SK-MEL-5 (cell line): ENCODE data around the gene NEK8. TPM values are rescaled to one million over a fixed set of nuclear protein-coding genes. Genes with fewer than 3 reads are reported as not detected.

Experiments
- DNase-seq: peaks from one replicate; pipeline ENCODE4 v3.0.0-alpha.2; 2016; ENCODE audit warnings: low read depth, low spot score
- in situ Hi-C: cut with HindIII; loops from 2 replicates; pipeline ENCODE4 v1.10.0; 2016; ENCODE audit warnings: low sequenced_read_pairs, high pct_unique_total_duplicates, low pct_unique_long_range_greater_than_20kb
- total RNA-seq: library from RNA; depleted of rRNA; stranded (reverse); fragments of >200 nt; shearing (Covaris generic); gene quantifications from 2 replicates; pipeline ENCODE4 v1.2.3, GENCODE V29; 2014

Gene NEK8
- total RNA-seq, 1 experiment from 2014 or later = 1.8 TPM

DNA sequence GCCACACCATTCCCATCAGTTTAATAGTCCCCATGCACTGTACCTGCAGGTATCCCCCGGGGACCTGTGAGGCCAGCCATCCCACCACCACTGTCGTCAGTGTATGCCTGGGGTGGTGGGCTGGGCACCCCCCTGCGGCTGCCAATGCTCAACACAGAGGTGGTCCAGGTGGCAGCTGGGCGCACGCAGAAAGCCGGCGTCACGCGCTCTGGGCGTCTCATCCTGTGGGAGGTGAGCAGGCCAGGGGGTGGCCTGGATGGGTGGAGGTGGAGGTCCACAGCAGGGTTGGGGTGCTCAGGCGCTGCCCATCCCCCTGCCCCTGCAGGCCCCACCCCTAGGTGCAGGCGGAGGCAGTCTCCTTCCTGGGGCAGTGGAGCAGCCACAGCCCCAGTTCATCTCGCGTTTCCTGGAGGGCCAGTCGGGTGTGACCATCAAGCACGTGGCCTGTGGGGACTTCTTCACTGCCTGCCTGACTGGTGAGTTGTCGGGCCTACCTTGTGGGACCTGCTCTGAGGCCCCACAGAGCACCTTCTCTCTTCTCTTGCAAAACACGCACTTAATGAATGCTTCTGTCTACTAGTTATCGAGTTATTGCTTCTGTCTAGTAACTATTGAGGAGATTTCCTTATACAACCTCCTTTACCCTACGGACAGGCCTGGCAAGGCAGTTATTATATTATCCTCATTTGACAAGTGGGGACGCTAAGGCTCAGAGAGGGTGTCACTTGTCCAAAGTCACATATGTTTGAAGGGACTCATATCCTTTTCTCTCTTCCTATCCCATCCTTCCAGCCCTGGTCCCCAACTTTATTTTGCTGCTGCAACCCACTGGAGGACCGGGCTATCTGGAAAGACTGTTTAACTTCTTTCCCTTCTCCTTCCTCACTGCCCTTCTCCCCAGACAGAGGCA lies 9.4 kb downstream of the NEK8 start:
- in situ Hi-C loops = no loop called here
- no peak for DNase-seq

DNA sequence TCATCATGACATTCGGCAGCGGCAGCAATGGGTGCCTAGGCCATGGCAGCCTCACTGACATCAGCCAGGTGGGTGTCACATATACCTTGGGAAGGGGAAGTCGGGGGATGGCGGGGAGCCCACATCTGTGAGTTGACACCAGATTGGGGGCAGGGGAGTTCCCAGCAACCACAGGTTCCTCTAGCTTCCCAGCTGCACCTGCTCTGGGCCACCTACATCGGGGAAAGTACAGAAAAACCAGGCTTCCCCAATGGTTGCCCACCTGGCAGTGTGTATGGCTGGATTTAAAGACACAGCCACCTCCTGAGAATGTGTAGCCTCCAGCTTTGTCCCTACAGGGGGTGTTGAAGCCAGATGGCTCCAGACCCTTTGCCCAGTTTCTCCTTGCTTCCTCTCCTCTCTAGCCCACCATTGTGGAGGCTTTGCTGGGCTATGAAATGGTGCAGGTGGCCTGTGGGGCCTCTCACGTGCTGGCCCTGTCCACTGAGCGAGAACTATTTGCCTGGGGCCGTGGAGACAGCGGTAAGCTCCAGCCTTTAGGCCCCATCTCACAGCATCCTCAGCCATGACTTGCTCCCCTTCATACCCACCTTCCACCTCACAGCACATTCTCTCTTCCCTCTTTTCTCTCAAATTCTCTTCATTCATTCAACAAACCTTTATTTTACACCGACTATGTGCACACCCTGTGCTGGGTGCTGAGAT lies 10.2 kb downstream of the NEK8 start:
- DNase-seq = no peak
- in situ Hi-C loops = no loop called here

DNA sequence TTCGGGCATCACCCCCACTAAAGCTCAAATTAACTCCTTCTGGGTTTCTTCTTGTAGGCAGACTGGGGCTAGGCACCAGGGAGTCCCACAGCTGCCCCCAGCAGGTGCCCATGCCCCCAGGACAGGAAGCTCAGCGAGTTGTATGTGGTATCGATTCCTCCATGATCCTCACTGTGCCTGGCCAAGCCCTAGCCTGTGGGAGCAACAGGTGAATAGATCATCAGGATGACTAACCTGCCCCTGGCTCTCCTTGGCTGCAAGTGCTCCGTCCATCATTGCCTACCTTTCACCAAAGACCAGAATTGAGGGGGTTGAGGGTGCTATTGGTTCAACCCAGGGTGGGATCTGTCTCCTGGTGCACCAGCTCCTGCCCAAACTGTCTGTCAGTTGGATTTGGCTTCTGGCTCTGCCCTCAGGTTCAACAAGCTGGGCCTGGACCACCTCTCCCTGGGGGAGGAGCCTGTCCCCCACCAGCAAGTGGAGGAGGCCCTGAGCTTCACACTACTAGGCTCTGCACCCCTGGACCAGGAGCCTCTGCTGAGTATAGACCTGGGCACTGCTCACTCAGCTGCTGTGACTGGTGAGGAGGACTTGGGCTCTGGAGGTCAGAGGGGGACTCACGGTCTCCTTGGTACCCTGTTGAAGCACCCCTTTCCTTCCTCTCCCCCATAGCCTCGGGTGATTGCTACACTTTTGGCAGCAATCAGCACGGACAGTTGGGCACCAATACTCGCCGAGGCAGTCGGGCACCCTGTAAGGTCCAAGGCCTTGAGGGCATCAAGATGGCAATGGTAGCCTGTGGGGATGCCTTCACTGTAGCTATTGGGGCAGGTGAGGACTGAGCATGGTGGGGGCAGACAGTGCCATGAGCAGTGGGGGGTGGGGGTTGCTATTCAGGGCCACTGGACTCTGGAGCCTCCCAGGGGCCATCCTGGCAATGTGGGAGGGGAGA lies 12.1 kb downstream of the NEK8 start:
- no peak for DNase-seq

DNA sequence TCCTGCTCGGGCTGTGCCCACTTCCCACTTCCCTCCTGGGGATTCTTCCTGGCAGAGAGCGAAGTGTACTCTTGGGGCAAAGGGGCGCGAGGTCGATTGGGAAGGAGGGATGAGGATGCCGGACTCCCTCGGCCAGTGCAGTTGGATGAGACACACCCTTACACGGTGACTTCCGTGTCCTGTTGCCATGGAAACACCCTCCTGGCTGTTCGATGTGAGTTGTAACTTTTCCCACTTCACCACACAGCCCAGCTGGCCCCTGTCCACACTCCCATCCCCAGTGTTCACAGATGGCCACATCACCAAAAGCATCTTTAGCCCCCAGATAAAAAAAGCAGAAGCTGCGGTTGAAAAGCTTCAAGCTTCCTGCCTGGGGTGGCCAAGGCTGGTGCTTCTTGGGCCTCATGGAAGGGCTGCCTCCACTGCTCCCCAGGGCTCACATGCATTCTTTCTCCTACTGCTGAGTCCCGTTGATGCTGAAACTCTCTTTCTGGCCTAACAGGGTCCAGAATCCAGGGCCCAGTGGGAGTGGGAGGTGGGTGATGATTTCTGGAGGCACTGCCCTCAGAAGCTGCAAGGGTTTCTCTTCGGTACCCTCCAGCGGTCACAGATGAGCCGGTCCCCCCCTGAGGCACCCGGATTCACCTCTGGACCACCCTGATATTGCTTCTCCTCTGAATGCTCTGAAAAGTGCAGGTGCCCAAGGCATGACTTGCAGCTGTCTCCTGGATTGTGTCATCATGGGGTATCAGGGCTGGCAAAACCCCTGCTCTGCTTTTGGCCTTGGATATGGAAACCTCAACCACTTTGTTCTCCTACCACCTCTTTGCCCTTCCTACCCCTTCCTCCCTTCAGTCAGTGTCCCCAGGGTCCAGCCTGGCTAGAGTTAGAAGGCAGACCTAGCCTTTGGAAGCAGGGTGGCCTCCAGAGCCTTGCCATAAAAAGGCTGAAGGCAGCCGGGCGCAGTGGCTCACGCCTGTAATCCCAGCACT lies 13.1 kb downstream of the NEK8 start:
- in situ Hi-C loops = no loop called here
- DNase-seq = no peak

More for the DNA sequence above, 12.1 kb downstream of the NEK8 start:
- in situ Hi-C loops = no loop called here

DNA sequence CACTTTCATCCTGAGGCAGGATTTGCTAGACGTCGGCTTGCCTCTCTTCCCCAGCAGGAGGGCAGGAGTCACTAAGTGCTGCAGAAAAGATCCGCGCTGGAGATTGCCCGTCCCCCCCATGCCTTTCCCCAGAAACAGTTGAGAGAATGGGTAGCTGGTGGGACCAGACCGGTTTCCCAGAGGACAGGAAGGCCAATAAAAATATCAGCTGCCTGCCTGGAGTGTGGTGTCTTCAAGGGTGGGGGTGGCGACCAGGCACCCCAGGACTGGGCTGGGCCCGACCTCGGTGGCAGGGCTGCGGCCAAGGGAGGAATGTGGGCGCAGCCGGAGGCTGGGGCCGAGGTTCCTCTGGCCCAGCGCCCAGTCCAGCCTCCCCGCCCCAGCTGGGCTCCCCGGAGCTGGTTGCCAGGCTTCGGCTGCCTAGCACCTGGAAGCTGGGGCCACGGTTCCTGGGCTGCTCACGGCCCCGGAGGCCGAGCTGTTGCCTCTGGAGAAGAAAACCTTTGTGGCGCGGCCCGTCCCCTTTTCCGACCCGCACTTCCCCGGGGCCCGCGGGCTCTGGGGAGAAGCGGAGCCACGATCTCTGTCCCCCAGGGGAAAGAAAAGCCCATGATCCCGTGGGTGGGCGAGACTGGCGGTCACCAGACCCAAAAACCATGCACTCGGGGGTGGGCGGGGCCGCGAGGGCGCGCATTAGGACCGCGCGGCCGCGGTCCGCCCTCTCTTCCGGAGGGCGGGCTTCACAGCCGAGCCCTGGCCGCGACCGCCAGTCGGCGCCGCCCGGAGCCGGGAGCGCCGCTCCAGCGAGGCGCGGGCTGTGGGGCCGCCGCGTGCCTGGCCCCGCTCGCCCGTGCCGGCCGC lies 14.9 kb downstream of the NEK8 start, which contains the start of gene TRAF4:
Gene TRAF4, plus strand, starts transcription at position 769 of the 861 bp plus-strand sequence. CDS start 102 bp downstream, outside the sequence.
- peak; percentile 92 for DNase-seq
- in situ Hi-C loops = no loop called here

DNA sequence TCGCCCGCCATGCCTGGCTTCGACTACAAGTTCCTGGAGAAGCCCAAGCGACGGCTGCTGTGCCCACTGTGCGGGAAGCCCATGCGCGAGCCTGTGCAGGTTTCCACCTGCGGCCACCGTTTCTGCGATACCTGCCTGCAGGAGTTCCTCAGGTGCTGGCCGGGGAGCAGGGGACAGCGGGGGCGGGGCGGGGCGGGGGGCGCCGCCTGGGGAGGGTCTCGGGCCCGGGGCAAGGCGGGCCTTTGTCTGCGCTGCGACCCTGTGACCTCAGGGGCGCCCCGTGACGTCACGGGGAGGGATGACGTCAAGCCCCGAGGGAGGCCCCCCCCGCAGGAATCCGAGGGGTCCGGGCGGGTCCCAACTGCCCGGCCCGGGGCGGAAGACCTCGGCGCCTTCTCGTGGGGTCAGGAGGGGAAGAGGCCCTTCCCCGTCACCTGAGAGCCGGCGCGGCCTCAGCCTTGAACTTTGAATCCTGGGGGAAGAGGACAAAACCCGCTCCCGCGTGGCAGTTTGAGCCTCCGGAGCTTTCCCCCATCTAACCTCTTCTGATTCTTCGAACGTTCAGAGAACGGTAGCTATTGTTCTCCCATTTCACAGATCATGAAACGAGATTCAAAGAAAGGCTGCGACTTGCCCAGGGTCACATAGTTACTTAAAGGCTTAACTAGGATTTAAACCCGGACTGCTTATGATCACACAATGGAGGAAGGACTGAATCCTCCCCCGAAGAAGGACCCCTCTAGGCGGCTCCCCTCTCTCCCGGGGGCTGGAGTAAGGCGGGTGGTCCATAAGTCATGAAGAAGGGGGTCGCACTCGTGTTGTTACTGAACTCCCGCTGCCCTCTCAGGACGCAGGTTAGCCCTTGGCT lies 15.8 kb downstream of the NEK8 start:
- no peak for DNase-seq
- in situ Hi-C loops = no loop called here

DNA sequence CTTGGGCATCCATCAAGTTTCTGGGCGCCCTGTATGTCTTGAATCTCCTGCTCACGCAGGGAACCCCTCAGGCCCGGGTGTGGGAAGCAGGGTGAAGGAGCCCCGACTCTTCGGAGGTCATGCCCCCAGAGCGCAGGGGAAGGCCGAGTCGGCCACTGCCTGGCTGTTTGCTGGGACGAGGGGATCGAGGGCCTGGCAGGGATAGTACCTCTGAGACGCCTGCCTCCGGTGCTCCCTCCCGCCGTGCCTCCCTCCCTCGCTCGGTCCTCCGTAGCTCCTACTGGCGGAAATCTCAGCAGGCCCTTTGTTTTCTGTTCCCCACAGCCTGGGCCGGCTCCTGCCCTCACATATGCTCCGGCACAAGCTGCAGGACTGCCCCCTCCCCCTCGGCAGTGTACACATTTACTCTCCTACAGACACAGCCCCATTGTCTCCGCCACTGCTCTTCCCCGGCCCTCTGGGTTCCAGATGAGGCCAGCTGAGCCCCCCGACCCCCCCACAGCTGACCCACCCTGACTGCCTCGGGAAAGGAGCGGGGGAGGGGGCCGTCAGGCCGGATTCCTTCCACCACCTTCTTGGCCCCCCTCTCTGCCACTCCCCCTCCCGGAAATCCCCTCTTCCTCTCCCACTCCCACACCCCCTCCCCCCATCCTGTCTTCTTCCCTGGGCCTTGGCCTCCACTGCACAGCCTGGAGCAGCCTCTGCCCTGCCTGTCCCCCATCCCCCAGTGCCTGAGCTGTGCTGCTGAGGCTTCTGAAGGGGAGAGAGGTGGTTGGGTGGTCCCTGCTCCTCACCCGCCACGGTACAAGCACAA lies 16.6 kb downstream of the NEK8 start:
- in situ Hi-C loops = no loop called here
- peak; percentile 69 for DNase-seq

DNA sequence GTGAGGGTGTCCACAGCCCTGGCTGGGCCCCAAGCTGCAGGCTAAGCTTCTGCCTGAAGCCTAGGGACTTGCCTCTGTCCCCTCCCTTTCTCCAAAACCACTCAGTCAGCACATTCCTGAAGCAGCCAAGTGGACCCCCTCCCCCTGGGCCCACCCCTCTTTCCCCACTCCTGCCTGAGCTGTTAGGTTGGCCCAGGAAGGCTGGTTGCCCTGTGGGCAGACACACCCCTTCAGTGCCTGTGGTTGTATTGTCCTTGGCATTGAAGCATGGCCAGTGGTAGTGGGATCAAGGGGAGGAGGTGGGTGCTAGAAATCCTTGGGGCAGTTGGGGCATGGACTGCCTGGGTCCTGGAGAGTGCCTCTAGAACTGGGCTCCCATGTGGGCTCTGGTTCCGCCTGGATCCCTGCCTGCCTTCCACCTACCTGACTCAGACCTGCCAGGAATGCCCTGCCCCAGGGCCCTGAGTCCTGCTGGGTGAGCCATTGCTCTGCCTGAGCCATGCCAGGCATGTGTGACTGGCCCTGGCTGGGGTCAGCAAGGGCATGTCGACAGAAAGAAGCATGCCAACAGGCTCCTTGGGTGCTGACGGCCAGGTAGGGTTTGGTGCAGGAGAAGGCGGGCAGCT lies 17.3 kb downstream of the NEK8 start:
- DNase-seq = no peak
- in situ Hi-C loops = no loop called here

DNA sequence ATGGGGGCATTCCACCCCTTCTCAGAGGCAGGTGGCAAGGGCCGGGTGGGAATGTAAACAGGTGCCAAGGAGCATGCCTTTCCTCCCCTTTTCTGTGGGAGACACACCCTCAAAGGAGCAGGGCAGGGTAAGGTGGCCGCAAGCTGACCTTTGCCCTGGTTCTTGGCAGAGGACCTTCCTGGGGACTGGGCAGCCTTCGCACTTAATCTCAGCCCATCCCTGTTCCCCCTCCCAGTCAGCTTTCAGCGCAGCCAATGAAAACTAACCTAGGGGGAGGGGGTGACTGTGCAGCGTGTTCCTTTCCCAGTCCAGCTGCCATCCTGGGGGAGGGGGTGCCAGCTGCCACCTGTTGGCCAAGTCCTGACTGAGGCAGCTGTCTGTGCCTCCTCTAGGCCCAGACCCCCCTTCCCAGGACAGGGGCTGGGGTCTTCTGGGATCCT lies 18.0 kb downstream of the NEK8 start:
- in situ Hi-C loops = no loop called here
- DNase-seq = no peak

DNA sequence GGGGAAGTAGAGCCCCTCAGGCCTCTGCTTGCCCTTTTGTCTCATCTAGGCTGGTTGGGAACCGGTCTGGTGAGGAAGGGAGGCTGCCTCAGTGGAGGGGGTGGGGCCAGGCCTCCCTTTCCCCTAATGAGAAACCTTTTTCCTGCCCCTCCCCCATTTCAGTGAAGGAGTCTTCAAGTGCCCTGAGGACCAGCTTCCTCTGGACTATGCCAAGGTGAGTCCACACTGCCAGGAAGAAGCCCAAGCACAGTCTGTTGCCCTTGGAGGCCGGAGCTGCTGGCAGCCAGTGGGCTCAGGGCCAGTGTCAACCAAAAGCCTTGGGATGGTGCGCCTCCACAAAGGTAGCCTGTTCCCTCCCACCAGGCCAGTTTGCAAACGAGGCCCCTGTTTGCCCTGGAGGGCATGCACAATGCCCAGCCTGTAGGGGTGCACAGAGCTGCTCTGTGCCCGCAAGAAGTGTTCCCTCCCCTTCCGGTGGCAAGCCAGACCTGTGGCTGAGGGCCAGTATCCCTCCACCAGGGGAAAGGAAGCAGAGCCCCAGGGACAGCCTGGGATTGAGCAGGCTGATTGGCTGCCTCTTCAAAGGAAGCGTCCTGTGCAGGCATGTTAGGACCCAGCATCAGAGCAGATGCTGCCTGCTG lies 18.6 kb downstream of the NEK8 start:
- in situ Hi-C loops = no loop called here
- peak; percentile 72 for DNase-seq

DNA sequence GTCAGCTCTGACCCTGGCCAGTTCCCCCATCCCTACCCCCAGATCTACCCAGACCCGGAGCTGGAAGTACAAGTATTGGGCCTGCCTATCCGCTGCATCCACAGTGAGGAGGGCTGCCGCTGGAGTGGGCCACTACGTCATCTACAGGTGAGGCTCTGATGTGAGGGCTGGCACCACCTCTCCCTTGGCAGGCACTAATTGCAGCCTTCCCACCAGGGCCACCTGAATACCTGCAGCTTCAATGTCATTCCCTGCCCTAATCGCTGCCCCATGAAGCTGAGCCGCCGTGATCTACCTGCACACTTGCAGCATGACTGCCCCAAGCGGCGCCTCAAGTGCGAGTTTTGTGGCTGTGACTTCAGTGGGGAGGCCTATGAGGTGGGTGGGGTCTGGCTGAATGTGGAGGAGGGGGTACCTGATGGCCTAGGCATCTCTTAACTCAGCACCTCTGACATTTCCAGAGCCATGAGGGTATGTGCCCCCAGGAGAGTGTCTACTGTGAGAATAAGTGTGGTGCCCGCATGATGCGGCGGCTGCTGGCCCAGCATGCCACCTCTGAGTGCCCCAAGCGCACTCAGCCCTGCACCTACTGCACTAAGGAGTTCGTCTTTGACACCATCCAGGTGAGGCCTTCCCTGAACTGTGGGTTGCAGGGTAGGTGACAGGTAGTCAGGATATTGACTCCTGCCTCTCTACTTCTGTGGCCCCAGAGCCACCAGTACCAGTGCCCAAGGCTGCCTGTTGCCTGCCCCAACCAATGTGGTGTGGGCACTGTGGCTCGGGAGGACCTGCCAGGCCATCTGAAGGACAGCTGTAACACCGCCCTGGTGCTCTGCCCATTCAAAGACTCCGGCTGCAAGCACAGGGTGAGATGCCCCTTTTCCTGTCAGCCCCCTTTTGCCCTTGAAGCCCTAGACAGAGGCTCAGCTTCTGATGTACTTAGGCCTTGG lies 19.5 kb downstream of the NEK8 start:
- in situ Hi-C loops = no loop called here
- no peak for DNase-seq

DNA sequence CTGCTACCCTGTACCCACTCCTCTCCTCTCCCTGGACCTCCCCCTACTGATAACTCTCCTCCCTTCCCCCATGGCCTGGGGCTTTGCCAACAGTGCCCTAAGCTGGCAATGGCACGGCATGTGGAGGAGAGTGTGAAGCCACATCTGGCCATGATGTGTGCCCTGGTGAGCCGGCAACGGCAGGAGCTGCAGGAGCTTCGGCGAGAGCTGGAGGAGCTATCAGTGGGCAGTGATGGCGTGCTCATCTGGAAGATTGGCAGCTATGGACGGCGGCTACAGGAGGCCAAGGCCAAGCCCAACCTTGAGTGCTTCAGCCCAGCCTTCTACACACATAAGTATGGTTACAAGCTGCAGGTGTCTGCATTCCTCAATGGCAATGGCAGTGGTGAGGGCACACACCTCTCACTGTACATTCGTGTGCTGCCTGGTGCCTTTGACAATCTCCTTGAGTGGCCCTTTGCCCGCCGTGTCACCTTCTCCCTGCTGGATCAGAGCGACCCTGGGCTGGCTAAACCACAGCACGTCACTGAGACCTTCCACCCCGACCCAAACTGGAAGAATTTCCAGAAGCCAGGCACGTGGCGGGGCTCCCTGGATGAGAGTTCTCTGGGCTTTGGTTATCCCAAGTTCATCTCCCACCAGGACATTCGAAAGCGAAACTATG lies 20.4 kb downstream of the NEK8 start:
- no peak for DNase-seq
- in situ Hi-C loops = no loop called here
